ENCODE measurements around the gene LGSN.
"Not testable (repeated sequence)": the region's sequence is repeated elsewhere in the genome, so short reads cannot be mapped to it uniquely, and the experiment has no call there.

Gene LGSN

DNA sequence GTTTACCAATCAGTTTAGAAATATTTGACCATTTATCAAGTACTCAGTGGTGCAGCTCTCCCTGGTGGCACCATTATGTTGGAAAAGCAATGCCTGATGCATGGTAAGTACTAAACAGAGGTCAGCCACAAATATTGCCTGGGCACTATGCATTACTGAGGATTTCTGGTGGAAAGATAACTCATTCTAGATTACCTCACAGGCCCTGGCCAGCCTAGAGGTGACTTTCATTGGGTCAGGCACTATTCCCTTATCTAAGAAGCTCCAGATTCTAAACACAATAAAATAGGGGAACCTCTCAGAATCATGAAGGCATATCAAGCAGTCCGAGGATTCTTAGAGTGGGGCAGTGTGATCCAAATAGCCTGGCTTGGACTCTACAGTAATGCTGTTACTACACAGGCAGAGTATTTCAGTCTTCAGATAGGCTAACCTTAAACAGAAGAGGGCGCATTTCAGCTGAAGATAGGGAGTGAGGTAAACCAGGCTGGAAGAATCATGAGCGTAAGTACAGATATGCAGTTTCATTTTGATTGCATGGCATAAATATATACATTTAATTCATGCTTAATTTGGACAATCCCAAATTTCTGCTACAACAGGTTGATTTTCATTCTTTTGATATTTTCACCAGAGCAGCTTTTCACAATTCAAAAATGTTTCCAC is 12.1 kb downstream of the LGSN start:
- no peak for DNase-seq (ENCODE audit: extremely low read depth in 1 of 2, low read depth in 1 of 2)

DNA sequence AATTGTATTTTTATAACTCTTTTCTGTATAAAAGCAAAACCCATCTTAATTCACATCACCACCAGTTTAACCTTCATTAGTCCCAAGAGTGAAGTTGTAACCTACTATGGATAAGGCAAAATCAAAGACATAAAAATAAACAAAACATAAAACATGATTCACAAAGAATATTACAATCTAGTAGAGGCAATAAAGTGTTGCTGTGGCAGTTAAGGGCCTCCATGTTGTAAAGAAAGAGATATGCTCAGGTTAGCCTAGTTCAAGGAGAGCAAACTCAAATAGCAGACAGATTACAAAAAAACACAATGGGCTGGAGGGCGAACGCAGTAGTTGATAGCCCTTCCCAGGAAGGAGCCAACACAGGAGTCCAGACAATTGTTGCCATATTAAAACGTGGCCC is 13.4 kb downstream of the LGSN start:
- DNase-seq (ENCODE audit: extremely low read depth in 1 of 2, low read depth in 1 of 2), result no peak

DNA sequence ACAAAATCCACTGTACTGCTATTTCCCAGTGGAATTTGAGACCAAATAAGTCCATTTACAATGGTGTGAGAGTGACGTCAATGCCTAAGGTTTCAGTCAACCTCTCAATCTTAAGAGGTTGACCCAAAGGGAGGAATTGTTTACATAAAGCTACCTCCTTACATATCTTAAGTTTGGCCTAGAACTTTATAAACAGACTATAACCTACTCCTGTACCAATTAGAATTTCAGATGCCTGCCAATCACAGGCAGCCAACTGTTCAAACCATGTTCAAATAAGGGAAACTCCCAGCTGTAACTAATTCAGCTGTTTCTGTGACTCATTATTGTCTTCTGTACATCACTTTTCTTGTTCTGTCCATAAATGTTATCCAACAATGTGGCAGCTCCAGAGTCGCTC is 14.5 kb downstream of the LGSN start:
- no peak for DNase-seq (ENCODE audit: extremely low read depth in 1 of 2, low read depth in 1 of 2)

DNA sequence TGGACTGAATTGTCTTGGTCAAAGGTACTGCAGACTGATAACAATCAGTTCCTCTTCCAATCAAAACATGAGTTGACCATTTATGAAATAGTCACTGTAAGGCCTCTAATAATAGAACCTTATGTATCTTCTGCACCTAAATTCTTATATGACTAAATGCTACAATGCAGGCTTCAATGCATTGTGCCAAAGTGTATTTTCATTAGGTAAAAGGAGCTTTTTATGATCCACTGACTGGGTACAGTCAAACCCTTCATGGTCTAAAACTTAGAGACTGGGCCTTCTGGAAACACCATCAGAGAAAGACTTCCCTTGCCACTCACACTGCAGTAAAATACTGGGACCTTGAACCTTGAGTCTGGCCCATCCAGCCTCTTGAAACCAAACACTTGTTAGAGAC is 16.3 kb downstream of the LGSN start:
- no peak for DNase-seq (ENCODE audit: extremely low read depth in 1 of 2, low read depth in 1 of 2)

- no peak for DNase-seq (ENCODE audit: extremely low read depth in 1 of 2, low read depth in 1 of 2)
Observed at GRCh38 chr6:63299667-63300066, 20.1 kb downstream of the LGSN start.

GRCh38 chr6:63295553-63296194 is 24.1 kb downstream of the LGSN start:
- no peak for DNase-seq (ENCODE audit: extremely low read depth in 1 of 2, low read depth in 1 of 2)

- no peak for DNase-seq (ENCODE audit: extremely low read depth in 1 of 2, low read depth in 1 of 2)
Observed at GRCh38 chr6:63290492-63291058, 29.2 kb downstream of the LGSN start.

GRCh38 chr6:63289269-63289872 is 30.4 kb downstream of the LGSN start:
- DNase-seq (ENCODE audit: extremely low read depth in 1 of 2, low read depth in 1 of 2), result no peak

- DNase-seq (ENCODE audit: extremely low read depth in 1 of 2, low read depth in 1 of 2), result no peak
Observed at GRCh38 chr6:63280639-63281180, 39.1 kb downstream of the LGSN start.

- no peak for DNase-seq (ENCODE audit: extremely low read depth in 1 of 2, low read depth in 1 of 2)
Observed at GRCh38 chr6:63278916-63279315, 40.9 kb downstream of the LGSN start.

GRCh38 chr6:63275953-63276352 is 43.8 kb downstream of the LGSN start:
- no peak for DNase-seq (ENCODE audit: extremely low read depth in 1 of 2, low read depth in 1 of 2)

- not testable (repeated sequence) for DNase-seq (ENCODE audit: extremely low read depth in 1 of 2, low read depth in 1 of 2)
Observed at GRCh38 chr6:63274795-63275430, 44.9 kb downstream of the LGSN start.

DNA sequence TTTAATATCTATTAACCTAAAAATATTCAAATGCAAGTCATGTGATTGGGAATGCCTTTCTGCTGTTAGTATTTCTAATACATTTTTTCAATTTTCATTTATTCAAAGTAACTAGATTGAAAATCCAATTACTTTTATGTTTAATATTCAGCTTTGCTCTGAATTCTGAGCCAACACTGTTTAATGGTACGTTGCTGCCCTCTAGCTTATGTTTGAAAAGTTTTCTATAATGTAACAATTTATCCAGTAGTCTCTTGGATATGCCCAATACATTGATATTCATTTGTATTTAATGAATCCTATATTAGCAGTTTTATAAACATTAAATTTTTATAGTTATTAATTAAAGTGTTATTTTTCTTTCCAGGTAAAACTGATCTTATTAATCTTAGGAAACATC is 47.4 kb downstream of the LGSN start:
- no peak for DNase-seq (ENCODE audit: extremely low read depth in 1 of 2, low read depth in 1 of 2)

DNA sequence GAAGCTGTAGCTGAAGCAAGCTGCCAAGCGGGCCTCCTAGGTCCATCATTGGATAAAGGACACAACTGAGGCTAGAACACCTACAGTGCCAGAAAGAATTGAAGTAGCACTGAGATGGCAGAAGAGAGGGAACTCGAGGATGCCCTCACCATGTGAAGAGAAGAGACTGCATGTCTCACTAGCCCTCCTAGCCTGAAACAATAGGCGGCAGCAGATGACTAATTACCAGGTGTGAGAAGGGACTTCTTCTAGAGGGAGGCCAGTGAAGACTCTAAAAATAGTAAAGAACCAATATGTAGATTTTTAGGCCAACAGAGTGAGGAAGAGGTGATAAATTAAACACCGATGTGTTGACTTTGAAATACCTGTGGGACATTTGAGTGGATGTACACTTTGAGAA is 50.3 kb downstream of the LGSN start:
- DNase-seq (ENCODE audit: extremely low read depth in 1 of 2, low read depth in 1 of 2), result no peak

GRCh38 chr6:63268574-63268973 is 51.2 kb downstream of the LGSN start:
- DNase-seq (ENCODE audit: extremely low read depth in 1 of 2, low read depth in 1 of 2), result no peak

DNA sequence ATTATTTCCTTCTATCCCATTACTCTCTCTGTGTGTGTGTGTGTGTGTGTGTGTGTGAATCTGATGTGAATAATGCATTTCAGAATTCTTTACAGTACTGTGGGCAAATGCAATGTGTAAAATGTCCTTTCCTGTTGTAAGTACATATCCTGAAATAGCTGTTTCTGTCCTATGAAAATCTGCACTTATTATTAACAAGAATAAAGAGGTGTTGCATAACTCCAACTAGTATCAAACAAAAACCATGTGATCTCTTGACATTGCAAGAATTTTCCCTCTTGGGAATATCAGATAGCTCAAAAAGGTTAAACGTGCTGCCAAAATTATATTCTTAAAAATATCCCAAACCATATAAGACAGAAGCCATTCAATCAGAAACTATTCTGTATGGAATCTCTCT is 52.0 kb downstream of the LGSN start:
- DNase-seq (ENCODE audit: extremely low read depth in 1 of 2, low read depth in 1 of 2), result no peak

GRCh38 chr6:63267046-63267445 is 52.7 kb downstream of the LGSN start:
- DNase-seq (ENCODE audit: extremely low read depth in 1 of 2, low read depth in 1 of 2), result no peak

- DNase-seq (ENCODE audit: extremely low read depth in 1 of 2, low read depth in 1 of 2), result no peak
Observed at GRCh38 chr6:63263444-63263843, 56.3 kb downstream of the LGSN start.

DNA sequence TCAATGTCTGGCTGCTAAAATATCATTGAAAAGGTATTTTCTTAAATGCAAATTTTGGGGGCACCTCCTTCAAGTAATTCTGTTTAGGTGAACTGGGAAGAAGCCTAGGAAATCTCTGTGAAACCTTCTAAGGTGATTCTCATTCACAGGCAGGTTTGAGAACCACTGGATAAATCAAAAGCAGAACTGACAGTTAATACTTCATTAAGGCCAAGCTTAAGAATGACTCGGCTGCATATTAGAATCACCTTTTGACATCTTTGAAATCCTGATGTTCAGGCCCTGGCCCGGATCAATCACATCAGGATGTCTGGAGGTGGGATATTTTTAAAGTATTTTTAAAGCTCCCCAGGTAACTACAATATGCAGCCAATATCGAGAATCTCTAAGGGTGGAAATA is 58.0 kb downstream of the LGSN start:
- DNase-seq (ENCODE audit: extremely low read depth in 1 of 2, low read depth in 1 of 2), result no peak

GRCh38 chr6:63259153-63259552 is 60.6 kb downstream of the LGSN start:
- no peak for DNase-seq (ENCODE audit: extremely low read depth in 1 of 2, low read depth in 1 of 2)

- DNase-seq (ENCODE audit: extremely low read depth in 1 of 2, low read depth in 1 of 2), result no peak
Observed at GRCh38 chr6:63249875-63250482, 69.8 kb downstream of the LGSN start.
